Peyer's patch (tissue), 4 donors: ENCODE results near the gene PRPSAP1.

Experiments used
- POLR2A ChIP-seq, 2 donors: fragments of 450-650 bp; IDR thresholded peaks; one replicate each; pipeline ENCODE4 v1.5.1; 2017; ENCODE audit warnings: antibody characterized with exemption in 2 of 2, mild to moderate bottlenecking in 2 of 2, moderate library complexity in 2 of 2
- TF ChIP-seq, protein P1 (sequence below), 6 experiments: fragments of 450-650 bp in 4 of 6; fragments of 200-600 bp in 2 of 6; sonication (generic) in 1 of 6; IDR thresholded peaks; one replicate each; pipeline ENCODE4 v1.5.1; 2017 to 2019; ENCODE audit warnings: antibody characterized with exemption in 6 of 6, mild to moderate bottlenecking in 3 of 6, moderate library complexity in 1 of 6

GRCh38 chr17:76337413-76337777 lies 16.3 kb downstream of the PRPSAP1 start:
- TF ChIP-seq, protein P1, sequence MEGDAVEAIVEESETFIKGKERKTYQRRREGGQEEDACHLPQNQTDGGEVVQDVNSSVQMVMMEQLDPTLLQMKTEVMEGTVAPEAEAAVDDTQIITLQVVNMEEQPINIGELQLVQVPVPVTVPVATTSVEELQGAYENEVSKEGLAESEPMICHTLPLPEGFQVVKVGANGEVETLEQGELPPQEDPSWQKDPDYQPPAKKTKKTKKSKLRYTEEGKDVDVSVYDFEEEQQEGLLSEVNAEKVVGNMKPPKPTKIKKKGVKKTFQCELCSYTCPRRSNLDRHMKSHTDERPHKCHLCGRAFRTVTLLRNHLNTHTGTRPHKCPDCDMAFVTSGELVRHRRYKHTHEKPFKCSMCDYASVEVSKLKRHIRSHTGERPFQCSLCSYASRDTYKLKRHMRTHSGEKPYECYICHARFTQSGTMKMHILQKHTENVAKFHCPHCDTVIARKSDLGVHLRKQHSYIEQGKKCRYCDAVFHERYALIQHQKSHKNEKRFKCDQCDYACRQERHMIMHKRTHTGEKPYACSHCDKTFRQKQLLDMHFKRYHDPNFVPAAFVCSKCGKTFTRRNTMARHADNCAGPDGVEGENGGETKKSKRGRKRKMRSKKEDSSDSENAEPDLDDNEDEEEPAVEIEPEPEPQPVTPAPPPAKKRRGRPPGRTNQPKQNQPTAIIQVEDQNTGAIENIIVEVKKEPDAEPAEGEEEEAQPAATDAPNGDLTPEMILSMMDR (IDR thresholded peaks at IDR 0.05) = no peak
- TF ChIP-seq POLR2A (IDR thresholded peaks at IDR 0.05) = no peak
